Muscle layer of colon (tissue), 2 donors: ENCODE measurements around the gene AGR2.
"Not testable (repeated sequence)": the region's sequence is repeated elsewhere in the genome, so short reads cannot be mapped to it uniquely, and the experiment has no call there.

Experiments
- H3K27ac ChIP-seq: one replicate; pipeline ENCODE4 v1.7.0; 2013; ENCODE audit warnings: low read depth, mild to moderate bottlenecking, low read length, moderate library complexity
- H3K27me3 ChIP-seq, 2 donors: one replicate each; pipeline ENCODE4 v1.7.0; 2013; ENCODE audit warnings: low read length in 2 of 2, mild to moderate bottlenecking in 2 of 2; ENCODE audit not compliant: insufficient read depth in 2 of 2, control insufficient read depth in 1 of 2
- H3K36me3 ChIP-seq: one replicate; pipeline ENCODE4 v1.7.0; 2013; ENCODE audit warnings: mild to moderate bottlenecking, low read length; ENCODE audit not compliant: insufficient read depth
- H3K4me1 ChIP-seq: one replicate; pipeline ENCODE4 v1.7.0; 2013; ENCODE audit warnings: mild to moderate bottlenecking, low read length; ENCODE audit not compliant: insufficient read depth
- H3K4me3 ChIP-seq, 2 donors: one replicate each; pipeline ENCODE4 v1.7.0; 2013; ENCODE audit warnings: low read length in 2 of 2, low read depth in 1 of 2, mild to moderate bottlenecking in 1 of 2, moderate library complexity in 1 of 2
- H3K9ac ChIP-seq: one replicate; pipeline ENCODE4 v1.7.0; 2013; ENCODE audit warnings: low read length
- H3K9me3 ChIP-seq: one replicate; pipeline ENCODE4 v1.7.0; 2013; ENCODE audit warnings: mild to moderate bottlenecking, low read length
- donor health status: abdominal sarcoma.
- donor health status: Adenocarcinoma of cecum.

Gene AGR2

GRCh38 chr7:16770657-16771329 lies 34.0 kb downstream of the AGR2 start:
- no peak overlapping the region for H3K9ac ChIP-seq
- H3K27ac ChIP-seq: no peak overlapping the region
- H3K4me1 ChIP-seq: no peaks in the 10 kb centered on the region
- no peaks in the 10 kb centered on the region for H3K9me3 ChIP-seq
- H3K4me3 ChIP-seq: no peak overlapping the region
- H3K27me3 ChIP-seq: no peaks in the 10 kb centered on the region
- H3K36me3 ChIP-seq: no peaks in the 10 kb centered on the region

GRCh38 chr7:16769994-16770393 lies 34.8 kb downstream of the AGR2 start:
- not testable (repeated sequence) for H3K27me3 ChIP-seq, H3K9me3 ChIP-seq, H3K36me3 ChIP-seq, H3K27ac ChIP-seq, H3K4me1 ChIP-seq, H3K4me3 ChIP-seq, H3K9ac ChIP-seq

GRCh38 chr7:16765436-16765859 lies 39.4 kb downstream of the AGR2 start:
- no peak overlapping the region for H3K9ac ChIP-seq
- H3K27me3 ChIP-seq: no peaks in the 10 kb centered on the region
- H3K4me3 ChIP-seq: no peak overlapping the region
- H3K36me3 ChIP-seq: no peaks in the 10 kb centered on the region
- no peak overlapping the region for H3K27ac ChIP-seq
- H3K4me1 ChIP-seq: no peaks in the 10 kb centered on the region
- H3K9me3 ChIP-seq: no peaks in the 10 kb centered on the region

- no peak overlapping the region for H3K4me3 ChIP-seq
Observed at GRCh38 chr7:16764942-16765341, 39.9 kb downstream of the AGR2 start.

GRCh38 chr7:16762177-16762576 lies 42.6 kb downstream of the AGR2 start:
- H3K9ac ChIP-seq: no peak overlapping the region
- no peaks in the 10 kb centered on the region for H3K9me3 ChIP-seq
- H3K27me3 ChIP-seq: no peaks in the 10 kb centered on the region
- H3K27ac ChIP-seq: no peak overlapping the region
- H3K4me1 ChIP-seq: no peaks in the 10 kb centered on the region
- no peaks in the 10 kb centered on the region for H3K36me3 ChIP-seq
- no peak overlapping the region for H3K4me3 ChIP-seq

More at GRCh38 chr7:16764942-16765341, 39.9 kb downstream of the AGR2 start:
- H3K27me3 ChIP-seq: no peaks in the 10 kb centered on the region
- no peaks in the 10 kb centered on the region for H3K4me1 ChIP-seq
- H3K27ac ChIP-seq: no peak overlapping the region
- no peaks in the 10 kb centered on the region for H3K9me3 ChIP-seq
- H3K9ac ChIP-seq: no peak overlapping the region
- no peaks in the 10 kb centered on the region for H3K36me3 ChIP-seq

- H3K9ac ChIP-seq: no peak overlapping the region
- no peaks in the 10 kb centered on the region for H3K36me3 ChIP-seq
- no peak overlapping the region for H3K4me3 ChIP-seq
- no peaks in the 10 kb centered on the region for H3K27me3 ChIP-seq
- no peaks in the 10 kb centered on the region for H3K4me1 ChIP-seq
- no peaks in the 10 kb centered on the region for H3K9me3 ChIP-seq
- H3K27ac ChIP-seq: no peak overlapping the region
Observed at GRCh38 chr7:16759840-16760239, 45.0 kb downstream of the AGR2 start.

GRCh38 chr7:16758631-16759611 lies 45.9 kb downstream of the AGR2 start:
- H3K4me1 ChIP-seq: no peaks in the 10 kb centered on the region
- H3K9me3 ChIP-seq: no peaks in the 10 kb centered on the region
- H3K4me3 ChIP-seq: no peak overlapping the region
- H3K27me3 ChIP-seq: peaks cover 0 to 2% of the 10 kb centered on the region in 2 donors
- no peak overlapping the region for H3K27ac ChIP-seq
- no peak overlapping the region for H3K9ac ChIP-seq
- no peaks in the 10 kb centered on the region for H3K36me3 ChIP-seq

- H3K27me3 ChIP-seq: peaks cover 0 to 7% of the 10 kb centered on the region in 2 donors
- no peaks in the 10 kb centered on the region for H3K36me3 ChIP-seq
- no peak overlapping the region for H3K4me3 ChIP-seq
- no peaks in the 10 kb centered on the region for H3K9me3 ChIP-seq
- H3K27ac ChIP-seq: no peak overlapping the region
- no peak overlapping the region for H3K9ac ChIP-seq
- H3K4me1 ChIP-seq: no peaks in the 10 kb centered on the region
Observed at GRCh38 chr7:16758036-16758435, 46.8 kb downstream of the AGR2 start.

- no peaks in the 10 kb centered on the region for H3K36me3 ChIP-seq
- no peaks in the 10 kb centered on the region for H3K4me1 ChIP-seq
- H3K4me3 ChIP-seq: no peak overlapping the region
- H3K9ac ChIP-seq: no peak overlapping the region
- no peak overlapping the region for H3K27ac ChIP-seq
- peaks cover 0 to 7% of the 10 kb centered on the region in 2 donors for H3K27me3 ChIP-seq
- no peaks in the 10 kb centered on the region for H3K9me3 ChIP-seq
Observed at GRCh38 chr7:16755397-16755796, 49.4 kb downstream of the AGR2 start.

GRCh38 chr7:16754856-16755317 lies 49.9 kb downstream of the AGR2 start:
- Histone ChIP-seq H3K9ac (no peak overlapping the region), H3K36me3 (no peaks in the 10 kb centered on the region), H3K27ac (no peak overlapping the region), H3K4me1 (no peaks in the 10 kb centered on the region), H3K27me3 (peaks cover 0 to 7% of the 10 kb centered on the region in 2 donors), H3K9me3 (no peaks in the 10 kb centered on the region), H3K4me3 (no peak overlapping the region)

- H3K4me1 ChIP-seq: no peaks in the 10 kb centered on the region
- H3K27me3 ChIP-seq: peaks cover 0 to 7% of the 10 kb centered on the region in 2 donors
- no peaks in the 10 kb centered on the region for H3K36me3 ChIP-seq
- peak overlapping the region; percentile 9 for H3K27ac ChIP-seq
- no peak overlapping the region for H3K9ac ChIP-seq
- H3K4me3 ChIP-seq: peak overlapping the region; percentile 45 to 46
- H3K9me3 ChIP-seq: no peaks in the 10 kb centered on the region
Observed at GRCh38 chr7:16753932-16754855, 50.6 kb downstream of the AGR2 start.
